Stimulated activated CD4-positive, alpha-beta T cell treated with anti-CD3 and anti-CD28 coated beads, Interleukin-2, amount 100 ng/mL, for 4 hours (primary cell): ENCODE measurements around the gene KIF3B.
"Not testable (repeated sequence)": the region's sequence is repeated elsewhere in the genome, so short reads cannot be mapped to it uniquely, and the experiment has no call there.

Experiments
- DNase-seq: peaks from one replicate; pipeline ENCODE4 v3.0.0-alpha.2; 2020; ENCODE audit warnings: low read depth

KIF3B gene

DNA sequence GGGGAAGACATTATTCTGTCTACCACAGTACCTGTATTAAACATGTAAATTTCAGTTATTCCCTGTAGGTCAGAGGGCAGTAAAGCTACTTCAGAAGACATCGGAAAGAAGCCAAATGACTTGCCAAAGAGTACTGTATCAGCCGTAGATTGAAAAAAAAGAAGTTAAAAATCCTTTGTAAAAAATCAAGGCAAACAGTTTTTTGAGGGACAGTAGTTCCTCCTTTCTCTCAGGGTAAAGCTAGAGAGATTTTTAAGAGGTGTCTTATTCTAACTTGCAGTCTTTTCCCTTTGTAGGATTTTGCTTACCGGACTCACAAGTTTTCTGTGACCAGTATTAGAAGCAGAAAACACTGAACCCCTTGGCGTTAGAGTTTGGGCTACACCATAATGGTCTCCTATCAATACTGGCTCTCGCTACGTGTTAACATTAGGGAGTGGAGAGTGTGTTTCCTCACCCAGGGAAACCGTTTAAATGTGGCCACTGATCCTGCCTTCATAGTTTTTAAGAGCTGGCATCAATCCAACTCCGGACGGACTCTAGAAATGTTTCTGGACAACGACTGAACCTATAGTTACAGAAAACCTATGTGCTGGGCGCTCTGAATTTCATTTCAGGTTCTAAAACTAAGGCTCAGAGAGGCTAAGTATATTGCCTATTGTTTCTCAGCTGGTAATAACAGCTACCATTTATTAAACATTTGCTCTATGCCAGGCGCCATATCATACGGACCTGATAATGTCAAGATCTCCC, 79.3 kb downstream of the KIF3B start:
- no peak for DNase-seq

DNA sequence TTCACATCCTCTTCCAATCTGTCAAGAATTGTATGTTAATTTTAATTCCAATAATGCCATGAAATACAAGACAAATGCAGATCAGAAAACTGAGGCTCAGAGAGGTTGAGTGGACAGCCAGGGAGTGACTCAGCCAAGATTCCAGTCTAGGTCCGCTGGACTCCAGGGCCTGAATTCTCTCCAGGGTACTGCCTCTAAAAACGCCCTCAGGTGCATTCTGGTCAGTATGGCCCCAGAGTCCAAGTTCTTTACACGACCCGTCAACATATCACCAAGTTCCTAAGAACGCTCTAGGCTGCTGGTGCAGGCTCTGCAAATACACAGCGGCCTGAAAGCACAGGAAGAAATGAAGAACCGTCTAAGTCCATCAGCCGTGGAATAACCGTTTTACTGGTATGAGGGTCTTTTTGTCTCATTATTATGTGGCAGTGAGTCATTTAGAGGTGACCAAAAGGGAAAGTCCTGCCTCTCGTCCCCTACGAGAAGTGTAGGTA, 80.0 kb downstream of the KIF3B start:
- no peak for DNase-seq

DNA sequence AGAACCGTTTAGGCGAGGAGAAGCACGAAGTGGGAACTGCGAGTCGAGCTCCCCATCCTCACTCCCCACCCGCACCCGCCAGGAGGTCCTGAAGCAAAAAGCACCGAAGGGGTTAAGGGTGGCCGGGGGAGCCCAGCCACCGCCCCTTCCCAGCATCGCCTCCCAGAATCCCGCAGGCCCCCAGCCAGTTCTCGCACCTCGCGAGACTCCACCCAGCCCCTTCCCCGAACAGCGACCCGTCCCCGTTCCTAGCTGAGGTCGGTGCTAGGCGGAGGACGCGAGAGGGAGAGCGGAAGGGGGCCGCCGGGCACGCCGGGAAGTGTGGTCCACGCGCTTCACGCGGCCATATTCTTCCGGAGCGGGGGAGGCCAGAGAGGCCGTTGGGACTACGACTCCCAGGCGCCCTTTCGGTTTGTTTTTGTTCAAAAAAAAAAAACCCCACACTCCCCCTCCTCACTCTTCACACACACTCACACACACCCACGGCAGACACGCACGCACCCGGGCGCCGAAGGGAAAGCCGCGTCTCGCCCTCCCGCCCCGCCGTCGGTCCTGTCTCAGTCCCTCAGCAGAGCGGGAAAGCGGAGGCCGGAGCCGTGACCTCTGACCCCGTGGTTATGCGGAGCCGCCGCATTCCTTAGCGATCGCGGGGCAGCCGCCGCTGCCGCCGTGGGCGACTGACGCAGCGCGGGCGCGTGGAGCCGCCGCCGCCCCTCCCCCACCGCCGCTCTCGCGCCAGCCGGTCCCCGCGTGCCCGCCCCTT, 80.6 kb downstream of the KIF3B start, which contains the start of gene ASXL1:
TSS of gene ASXL1 (plus strand) at position 463 of the 763 bp plus-strand sequence. CDS start 445 bp downstream, outside the sequence.
- DNase-seq: peak; percentile 94

DNA sequence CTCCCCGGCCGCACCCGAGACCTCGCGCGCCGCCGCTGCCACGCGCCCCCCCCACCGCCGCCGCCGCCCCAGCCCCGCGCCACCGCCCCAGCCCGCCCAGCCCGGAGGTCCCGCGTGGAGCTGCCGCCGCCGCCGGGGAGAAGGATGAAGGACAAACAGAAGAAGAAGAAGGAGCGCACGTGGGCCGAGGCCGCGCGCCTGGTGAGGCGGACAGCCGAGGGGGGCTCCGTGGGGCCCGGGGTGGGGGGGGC, 81.1 kb downstream of the KIF3B start:
- DNase-seq: no peak

DNA sequence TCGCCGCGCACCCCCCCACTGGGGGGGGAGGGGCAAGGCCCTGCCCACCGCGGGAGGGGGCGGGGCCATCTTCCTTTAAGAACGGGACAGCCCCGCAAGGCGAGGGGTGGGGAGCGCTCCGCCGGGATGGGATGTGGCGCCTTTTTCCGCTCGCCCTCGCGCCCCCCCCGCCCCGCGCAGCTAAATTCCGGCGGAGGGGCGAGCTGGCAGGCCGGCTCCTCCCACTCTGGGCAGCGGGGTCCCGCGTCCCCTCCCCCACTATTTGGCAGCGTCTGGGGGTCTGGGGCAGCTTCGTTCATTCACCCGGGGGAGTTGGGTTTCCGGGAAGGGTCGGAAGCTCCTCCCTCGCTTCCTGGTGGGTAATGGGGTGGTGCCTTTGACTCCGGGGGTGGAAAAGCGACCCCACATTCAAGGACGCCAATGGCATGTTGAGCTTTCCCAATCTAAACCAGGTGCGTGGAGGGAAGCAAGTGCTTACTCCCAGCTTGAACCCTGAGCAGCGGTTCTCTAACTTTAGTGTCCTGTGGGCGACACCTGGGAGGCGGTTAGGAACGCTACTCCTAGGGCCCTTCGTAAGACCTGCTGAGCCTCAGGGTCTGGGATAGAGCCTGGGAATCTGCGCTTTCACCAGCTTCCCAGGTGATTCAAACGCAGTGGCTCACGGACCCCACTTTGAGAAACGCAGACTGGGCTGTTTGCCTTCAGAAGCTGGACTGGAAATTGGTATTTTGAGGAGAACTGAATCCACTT, 81.6 kb downstream of the KIF3B start:
- DNase-seq: peak; percentile 69

DNA sequence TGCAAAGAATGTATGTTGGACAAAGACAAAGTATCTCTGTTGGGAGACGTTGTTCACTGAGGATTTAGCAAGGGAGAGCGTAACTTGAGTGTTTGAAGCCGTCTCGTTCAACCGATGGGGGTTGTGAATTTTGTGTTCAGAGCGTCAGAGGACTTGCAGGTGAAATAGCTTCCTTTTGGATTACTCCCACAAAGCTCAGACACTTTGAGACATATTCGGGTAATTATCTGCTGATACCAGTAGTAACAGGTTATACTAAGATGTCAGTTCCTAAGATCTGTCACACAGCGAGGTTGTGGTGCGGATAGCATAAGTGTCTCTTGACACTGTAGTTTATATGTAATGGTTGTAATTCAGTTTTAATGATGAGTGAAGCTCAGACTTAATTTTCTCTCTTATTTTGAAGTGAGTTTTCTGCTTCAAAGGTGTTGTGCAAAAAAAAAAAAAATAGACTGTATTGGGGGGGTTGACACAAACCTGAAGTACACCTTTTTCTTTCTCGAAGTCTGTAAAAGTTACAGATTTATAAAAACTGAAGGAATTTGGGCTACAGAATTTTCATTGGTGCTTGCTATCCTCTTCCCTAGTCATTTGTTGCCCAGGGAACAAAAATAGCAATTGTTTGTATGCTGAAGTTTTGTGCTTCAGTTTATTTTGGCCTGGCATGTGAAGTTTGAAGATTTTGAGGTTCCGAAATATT, 82.3 kb downstream of the KIF3B start:
- DNase-seq: no peak

DNA sequence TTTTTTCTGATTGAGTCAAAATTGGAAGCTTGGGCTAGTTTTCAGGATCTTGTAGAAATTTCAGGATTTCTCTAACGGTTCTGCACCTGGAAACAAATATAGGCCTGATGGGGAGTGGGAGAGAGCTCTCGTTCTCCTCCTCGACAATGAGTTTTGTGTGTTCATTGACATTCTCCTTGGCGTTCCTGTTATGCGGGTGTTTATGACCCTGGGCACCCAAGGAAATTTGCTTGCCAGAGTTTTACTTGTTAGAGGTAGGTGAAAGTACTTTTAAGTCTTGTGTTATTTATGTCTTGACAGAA, 82.8 kb downstream of the KIF3B start:
- DNase-seq: no peak

DNA sequence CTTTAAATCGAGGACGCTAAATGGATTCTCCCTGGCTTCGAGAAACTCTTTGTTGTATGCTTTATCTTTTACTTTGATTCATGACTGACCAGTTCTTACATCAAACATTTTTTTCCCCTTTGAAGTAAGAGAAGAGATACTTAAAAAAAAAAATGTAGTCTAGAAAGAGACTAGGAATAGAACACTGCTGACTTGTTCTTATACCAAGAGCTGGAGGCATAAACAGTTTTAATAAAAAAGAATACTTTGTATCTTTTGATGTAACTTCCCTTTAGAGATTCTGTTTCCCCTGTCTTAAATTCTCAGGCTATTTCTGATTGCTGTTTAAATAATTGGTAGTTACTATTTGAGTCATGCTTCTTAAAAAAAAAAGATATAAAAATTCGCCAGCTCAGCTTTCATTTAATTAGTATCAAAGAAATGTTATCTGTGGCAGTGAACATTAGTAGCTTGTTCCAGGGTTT, 85.5 kb downstream of the KIF3B start:
- DNase-seq: no peak

DNA sequence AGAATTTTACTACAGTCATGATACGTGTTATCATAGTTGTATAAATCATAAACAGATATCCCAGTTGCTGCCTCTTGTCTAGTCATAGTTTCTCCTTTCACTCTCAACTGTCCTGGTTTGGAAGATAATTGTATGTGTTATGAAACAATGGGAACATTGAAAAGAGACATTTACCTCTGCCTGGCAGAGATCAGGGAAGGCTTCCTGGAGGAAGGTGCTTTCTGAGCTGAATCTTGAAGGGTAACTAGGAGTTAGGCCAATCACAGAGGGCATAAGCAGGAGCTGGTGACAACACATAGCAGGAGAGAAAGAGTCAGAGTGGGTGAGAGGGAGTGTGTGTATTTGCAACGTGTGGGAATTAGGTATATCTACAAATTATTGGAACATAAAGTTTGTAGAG, 86.0 kb downstream of the KIF3B start:
- DNase-seq: no peak

DNA sequence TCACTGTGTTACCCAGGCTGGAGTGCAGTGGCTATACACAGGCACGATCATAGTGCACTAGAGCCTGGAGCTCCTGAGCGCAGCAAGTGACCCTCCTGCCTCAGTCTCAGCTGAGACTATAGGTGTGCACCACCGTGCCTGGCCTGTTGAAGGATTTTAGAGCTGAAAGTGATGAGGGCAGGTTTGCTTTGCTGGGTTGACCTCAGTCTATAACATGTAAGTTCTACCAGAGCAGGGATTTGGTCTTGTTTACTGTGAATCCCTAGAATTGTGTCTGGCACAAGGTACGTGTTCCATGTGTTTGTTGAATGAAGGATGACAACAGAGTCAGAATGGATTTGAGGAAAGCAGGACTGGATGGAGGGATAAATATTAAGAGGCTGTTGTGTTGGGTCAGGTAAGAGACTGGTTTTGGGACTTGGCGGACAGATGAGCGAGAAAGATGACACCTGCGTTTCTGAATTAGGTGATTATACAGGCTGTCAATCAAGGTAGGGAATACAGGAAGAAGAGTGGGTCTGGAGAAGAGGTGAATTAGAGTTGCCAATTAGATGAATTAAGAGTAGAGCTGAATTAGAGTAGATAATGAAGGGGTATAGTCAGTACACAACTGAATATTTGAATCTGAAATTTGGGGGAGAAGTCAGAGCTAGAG, 87.2 kb downstream of the KIF3B start:
- no peak for DNase-seq

DNA sequence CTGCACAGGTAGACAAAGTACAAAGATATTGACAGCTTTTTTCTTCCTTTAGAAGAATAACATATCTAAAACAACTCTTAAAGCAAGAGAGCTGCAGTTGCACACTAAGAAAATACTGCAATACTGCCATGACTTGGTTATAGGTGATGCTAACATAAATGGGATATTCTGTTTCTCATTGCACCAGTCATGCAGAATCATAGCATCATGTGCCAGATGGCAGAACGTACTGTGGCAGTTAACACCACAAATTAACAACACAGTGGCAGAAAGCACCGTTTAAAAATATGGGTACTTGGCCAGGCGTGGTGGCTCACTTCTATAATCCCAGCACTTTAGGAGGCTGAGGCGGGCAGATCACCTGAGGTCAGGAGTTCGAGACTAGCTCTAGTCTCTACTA, 88.1 kb downstream of the KIF3B start:
- DNase-seq: no peak

DNA sequence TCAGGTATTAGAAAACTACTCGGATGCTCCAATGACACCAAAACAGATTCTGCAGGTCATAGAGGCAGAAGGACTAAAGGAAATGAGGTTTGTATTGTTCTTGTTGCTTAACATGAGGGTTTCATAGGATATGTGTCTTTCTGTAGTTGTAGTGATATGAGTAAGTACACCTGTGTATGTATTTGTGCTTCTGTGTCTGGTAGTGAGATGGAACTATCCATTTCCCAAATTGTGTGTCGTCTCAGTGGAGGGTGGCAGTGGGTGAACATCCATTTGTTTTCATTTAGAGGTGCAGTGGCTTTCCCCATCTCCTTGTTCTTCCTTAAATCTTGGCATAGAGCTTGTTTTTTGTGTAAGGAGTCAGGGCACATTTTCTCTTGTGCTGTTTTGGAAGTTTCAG, 88.9 kb downstream of the KIF3B start:
- no peak for DNase-seq

DNA sequence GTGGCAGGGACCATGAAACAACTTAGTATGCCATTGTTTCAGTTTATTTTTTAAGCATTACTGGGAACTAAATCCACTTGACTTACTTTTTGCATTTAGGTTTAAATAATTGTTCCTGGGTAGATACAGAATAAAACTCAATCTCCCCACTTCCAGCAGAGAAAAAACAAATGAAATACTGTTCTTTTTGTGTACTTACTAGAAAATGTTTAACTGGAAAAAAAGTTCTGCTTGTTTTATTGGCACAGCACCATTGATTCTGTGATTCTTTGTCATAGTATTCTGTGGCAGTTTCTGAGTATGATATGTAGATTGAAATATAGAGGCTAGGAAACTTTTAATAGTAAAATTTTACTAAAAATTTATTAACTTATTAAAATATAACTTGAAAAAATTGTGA, 90.9 kb downstream of the KIF3B start:
- no peak for DNase-seq

DNA sequence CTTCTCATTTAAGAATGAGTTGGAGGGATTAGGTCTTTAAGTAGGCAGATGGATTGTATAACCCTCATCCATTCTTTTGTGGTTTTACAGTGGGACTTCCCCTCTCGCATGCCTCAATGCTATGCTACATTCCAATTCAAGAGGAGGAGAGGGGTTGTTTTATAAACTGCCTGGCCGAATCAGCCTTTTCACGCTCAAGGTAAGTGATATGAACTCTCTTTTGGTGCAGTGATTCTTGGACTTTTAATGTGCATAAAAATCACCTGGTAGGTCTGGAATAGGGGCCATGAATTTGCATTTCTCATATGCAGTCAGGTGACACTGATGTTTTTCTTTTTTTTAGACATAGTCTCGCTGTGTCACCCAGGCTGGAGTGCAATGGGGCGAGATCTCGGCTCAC, 91.5 kb downstream of the KIF3B start:
- DNase-seq: no peak

DNA sequence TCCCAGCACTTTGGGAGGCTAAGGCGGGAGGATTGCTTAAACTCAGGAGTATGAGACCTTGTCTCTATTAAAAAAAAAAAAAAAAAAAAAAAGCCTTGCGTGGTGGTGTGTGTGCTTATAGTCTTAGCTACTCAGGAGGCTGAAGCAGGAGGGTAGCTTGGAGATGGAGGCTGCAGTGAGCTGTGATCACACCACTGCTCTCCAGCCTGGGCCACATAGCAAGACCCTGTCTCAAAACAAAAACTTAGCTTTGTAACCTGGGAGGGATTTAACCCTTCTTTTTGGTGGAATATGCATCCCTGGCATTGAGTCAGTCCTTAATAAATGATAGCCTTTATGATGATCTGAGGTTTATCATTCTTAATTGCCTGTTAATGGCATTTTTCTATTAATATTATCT, 93.4 kb downstream of the KIF3B start:
- no peak for DNase-seq

DNA sequence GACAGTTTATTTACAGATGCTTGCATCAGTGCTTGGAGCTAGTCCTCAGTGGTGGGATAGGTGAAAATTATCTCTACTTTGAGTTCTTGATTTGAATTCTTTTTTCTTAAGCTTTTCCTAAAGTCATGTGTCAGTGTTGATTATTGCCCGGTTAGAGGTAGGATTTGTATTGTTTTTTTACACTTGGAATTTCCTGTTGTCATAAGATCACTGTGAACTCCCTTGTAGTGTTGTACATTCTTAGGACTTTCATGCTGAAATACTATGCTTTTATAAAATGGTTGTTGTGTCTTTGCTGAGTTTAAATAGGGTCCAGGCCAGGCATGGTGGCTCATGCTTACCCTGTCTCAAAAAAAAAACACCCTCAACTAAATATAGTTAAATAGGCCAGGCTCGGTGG, 101.0 kb downstream of the KIF3B start:
- DNase-seq: no peak

DNA sequence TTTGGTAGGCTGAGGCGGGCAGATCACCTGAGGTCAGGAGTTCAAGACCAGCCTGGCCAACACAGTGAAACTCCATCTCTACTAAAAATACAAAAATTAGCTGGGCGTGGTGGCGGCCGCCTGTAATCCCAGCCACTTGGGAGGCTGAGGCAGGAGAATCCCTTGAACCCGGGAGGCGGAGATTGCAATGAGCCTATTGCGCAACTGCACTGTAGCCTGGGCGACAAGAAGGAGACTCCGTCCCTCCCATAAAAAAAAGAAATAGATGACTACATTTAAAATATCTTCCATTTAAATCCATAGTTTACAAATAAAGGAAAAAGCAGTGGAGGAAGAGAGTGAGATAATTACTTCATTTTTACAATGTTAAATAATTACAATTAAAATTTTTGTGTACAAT, 102.6 kb downstream of the KIF3B start:
- DNase-seq: not testable (repeated sequence)

DNA sequence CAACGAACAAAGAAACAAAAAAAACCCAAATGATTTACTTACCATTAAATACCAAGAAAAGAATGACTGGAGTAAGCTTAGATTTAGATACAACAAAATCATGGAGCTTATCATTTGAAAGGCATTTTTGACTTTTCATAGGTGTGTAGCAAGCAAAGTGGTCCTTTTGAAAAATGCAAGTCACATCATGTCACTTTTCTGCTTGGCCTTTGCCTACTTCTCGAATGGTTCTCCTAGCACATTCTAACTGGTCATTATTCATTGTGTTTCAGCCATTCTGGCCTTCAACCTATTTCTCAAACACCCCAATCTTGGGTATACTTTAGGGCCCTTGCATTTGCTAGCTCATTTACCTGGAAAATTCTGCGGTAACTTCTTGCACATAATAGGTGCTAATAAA, 103.3 kb downstream of the KIF3B start:
- DNase-seq: no peak

DNA sequence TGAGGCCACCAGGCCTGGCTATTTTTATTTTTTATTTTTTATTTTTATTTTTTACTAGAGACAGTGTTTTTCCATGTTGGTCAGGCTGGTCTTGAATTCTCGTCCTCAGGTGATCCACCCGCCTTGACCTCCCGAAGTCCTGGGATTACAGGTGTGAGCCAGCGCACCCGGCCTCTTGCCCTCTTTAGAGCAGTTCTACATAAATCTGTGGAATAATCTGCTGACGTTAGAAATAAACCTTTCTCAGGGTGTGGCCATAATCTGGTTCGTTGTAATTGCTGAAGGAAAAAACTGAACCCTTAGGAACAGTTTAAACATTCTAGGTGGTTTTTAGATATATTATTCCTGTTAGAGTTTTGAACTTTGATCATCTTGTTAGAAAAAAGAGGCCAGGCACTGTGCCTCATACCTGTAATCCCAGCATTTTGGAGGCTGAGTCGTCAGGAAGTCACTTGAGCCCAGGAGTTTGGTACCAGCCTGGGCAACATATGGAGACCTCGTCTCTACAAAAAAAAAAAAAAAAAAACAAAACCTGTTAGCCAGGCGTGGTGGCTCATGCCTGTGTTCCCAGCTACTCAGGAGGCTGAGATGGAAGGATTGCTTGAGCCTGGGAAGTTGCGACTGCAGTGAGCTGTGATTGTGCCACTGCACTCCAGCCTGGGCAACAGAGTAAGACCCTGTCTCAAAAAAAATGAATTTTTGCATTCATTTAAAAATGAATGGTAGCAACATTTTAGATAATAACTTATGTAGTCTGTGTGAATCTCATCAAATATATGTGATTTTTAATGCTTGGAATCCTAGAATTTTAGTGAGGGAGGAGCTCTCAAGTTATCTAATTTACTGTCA, 104.9 kb downstream of the KIF3B start:
- no peak for DNase-seq

DNA sequence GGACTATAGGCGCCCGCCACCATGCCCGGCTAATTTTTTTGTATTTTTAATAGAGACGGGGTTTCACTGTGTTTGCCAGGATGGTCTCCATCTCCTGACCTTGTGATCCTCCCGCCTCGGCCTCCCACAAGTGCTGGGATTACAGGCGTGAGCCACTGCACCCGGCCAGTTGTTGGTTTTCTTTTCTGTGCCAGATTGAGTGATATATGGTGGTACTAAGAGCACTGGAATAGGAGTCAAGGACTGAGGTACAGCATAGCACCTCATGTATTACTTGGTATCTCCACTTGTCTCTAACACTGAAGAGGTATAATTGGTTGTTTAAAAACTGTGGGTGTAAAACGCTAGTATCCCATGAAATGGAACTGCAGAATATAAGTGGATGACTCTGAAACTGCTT, 106.0 kb downstream of the KIF3B start:
- not testable (repeated sequence) for DNase-seq
